Pancreas (tissue), 10 donors: ENCODE data around the gene TNNI2. TPM values are rescaled to one million over a fixed set of nuclear protein-coding genes. Genes with fewer than 3 reads are reported as not detected.
"Not testable (repeated sequence)": the region's sequence is repeated elsewhere in the genome, so short reads cannot be mapped to it uniquely, and the experiment has no call there.

Experiments used
- ATAC-seq, 4 donors: fragments of 200-7000 bp; cut with Tn5 transposase; one replicate each; pipeline versions ENCODE4 v1.8.0 to v1.9.1; 2020; ENCODE audit warnings: mild to moderate bottlenecking in 4 of 4, moderate library complexity in 4 of 4
- DNase-seq, 6 donors: peaks; one replicate each; pipeline ENCODE4 v3.0.0-alpha.2; 2020
- FAIRE-seq: peaks from 2 replicates; lab custom pipeline; 2012; peaks lifted over from hg19 to GRCh38; lab: Jason Lieb, UNC
- H3K27ac ChIP-seq, 4 donors: fragments of 200-600 bp; sonication (generic); 1 replicate in 3 of 4; 2 replicates in 1 of 4; pipeline versions ENCODE4 v1.5.0 to v1.8.0; 2020
- H3K27me3 ChIP-seq, 4 donors: fragments of 200-600 bp; one replicate each; pipeline ENCODE4 v1.8.0; 2021
- H3K36me3 ChIP-seq, 3 donors: fragments of 200-600 bp; sonication (generic) in 1 of 3; one replicate each; pipeline versions ENCODE4 v1.5.0 to v1.8.0; 2020 to 2021
- H3K4me1 ChIP-seq, 3 donors: fragments of 200-600 bp; one replicate each; pipeline ENCODE4 v1.8.0; 2021
- H3K4me3 ChIP-seq, 4 donors: fragments of 200-600 bp; sonication (generic) in 2 of 4; one replicate each; pipeline versions ENCODE4 v1.5.0 to v1.8.0; 2020 to 2021
- H3K9me3 ChIP-seq, 4 donors: fragments of 200-600 bp; one replicate each; pipeline ENCODE4 v1.8.0; 2021
- CTCF ChIP-seq, 4 donors: fragments of 200-600 bp; sonication (generic) in 3 of 4; IDR thresholded peaks; one replicate each; pipeline versions ENCODE4 v1.5.0 to v1.8.0; 2021; ENCODE audit warnings: antibody characterized with exemption in 4 of 4
- WGBS, 2 donors: extraction: QIAGEN DNeasy Blood & Tissue Kit; methylation state at CpG; one replicate each; pipeline ENCODE4 v1.1.7; 2013; 5-methylcytosine and 5-hydroxymethylcytosine counted together
- intact Hi-C, 3 donors: fragments of 100-400 bp; cut with DNase I; formaldehyde crosslinking; loops; one replicate each; pipeline versions ENCODE4 v1.11.1 to v1.14.2; 2022
- polyA plus RNA-seq, 2 donors: library from polyadenylated mRNA; stranded (reverse); fragments of 200-250 nt; gene quantifications; one replicate each; pipeline ENCODE4 v1.2.3, GENCODE V29; 2013
- total RNA-seq, 6 donors: library from RNA; stranded (reverse); fragmentation: NEBNext Ultra II Directional in 4 of 6; extraction: Animal tissue kit (Norgen Biotek cat#: 25700) in 4 of 6; gene quantifications; one replicate each; pipeline versions ENCODE4 v1.2.1 to v1.2.4, GENCODE V29; 2021 to 2023
- donor health status: healthy with polysubstance abuse.
- donor health status: DM: no; HTN: no; CAD: no; lungs with moderate emphysema.
- donor health status: DM: no; HTN: no; CAD: no.
- donor health status: control.
- donor health status: control.
- donor health status: Bipolar disorder and iron deficiency.
- donor health status: DM: yes; HTN: yes; CAD: no.
- donor health status: DM: no; HTN: no; CAD: no.
- donor health status: DM: no; HTN: no; CAD: no.
- donor health status: DM: yes; HTN: yes; CAD: no.

The TNNI2 gene
- total and polyA plus RNA-seq, 8 donors: 2.5 to 57.4 (median 6.6) TPM; not detected in 1

DNA sequence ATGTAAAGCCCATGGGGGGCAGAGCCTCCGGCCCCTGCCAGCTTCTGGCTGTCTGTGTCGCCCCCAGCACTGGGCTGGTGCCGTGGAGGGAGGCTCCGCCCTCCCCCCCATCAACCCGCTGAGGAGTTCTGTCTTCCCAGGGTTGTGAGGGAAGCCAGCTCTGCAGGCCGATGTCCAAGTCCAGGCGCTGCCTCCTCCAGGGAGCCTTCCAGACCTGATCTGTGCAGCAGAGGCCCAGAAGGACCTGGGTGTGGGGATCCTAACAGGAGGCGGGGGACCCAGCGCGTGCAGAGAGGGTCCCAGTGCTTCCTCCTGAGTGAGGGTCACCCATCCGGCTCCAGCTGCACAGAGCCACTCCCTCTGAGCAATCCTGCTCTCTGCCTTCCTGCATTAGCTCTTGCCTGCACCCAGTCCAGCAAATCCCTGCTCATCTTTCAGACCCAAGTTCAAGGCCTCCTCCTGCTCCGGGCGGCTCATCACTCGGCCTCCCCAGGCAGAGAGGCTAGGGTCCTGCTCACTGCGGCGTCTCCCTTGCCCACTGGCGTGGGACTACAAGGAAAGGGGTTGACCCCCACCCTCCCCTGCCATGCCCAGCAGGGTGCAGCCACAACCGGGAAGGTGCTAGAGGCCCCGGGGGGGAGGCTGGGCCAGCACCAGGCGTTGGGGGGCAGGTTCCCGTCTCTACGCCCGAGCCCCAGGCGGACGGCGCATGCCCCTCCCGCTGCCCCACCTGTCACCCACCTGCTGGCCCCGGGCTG is 36.5 kb downstream of the TNNI2 start:
- 75% methylated on average over 25 to 28 of the region's 28 CpGs for WGBS, 2 donors
- no peak overlapping the region for H3K27ac ChIP-seq
- no peak for FAIRE-seq

DNA sequence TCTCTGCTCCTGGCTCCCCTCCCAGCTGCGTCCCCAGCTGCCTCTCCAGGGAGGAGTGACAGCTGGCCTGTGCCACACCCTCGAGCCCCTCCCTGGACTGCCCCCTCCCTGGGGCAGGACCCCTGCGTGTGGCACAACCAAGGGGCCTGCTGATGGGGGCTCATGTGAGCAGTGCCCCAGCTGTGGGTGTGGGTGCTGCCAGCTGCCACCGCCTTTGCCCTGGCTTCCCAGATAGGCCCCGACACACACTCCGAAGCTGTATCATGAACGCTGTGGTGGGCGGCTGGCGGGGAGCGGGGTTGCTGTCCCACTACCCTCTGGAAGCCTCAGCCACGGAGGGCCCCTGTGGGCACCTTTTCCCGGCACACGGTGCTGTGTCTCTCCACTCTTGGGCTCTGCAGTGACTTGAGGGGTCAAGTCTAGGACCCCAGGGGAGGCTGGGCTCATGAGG is 37.1 kb downstream of the TNNI2 start:
- peak in 3 of 6 donors; percentile 4 to 63 (median 29) for DNase-seq
- H3K4me3 ChIP-seq, H3K4me1 ChIP-seq, H3K27ac ChIP-seq, intact Hi-C loops, H3K27me3 ChIP-seq, H3K36me3 ChIP-seq, ATAC-seq, FAIRE-seq, H3K9me3 ChIP-seq: not testable (repeated sequence)
- 74% methylated on average over 12 to 13 of the region's 13 CpGs for WGBS, 2 donors

More for the DNA sequence above, 36.5 kb downstream of the TNNI2 start:
- no peak overlapping the region for H3K4me3 ChIP-seq
- no peaks in the 10 kb centered on the region for H3K36me3 ChIP-seq
- ATAC-seq (no peak), DNase-seq (peak in 4 of 6 donors; percentile 5 to 68 (median 46))
- no peaks in the 10 kb centered on the region for H3K27me3 ChIP-seq
- peaks cover 4 to 9% (median 5%) of the 10 kb centered on the region in 3 donors for H3K4me1 ChIP-seq
- no peak for TF ChIP-seq CTCF (IDR thresholded peaks at IDR 0.05)
- intact Hi-C loops: no loop called here
- no peaks in the 10 kb centered on the region for H3K9me3 ChIP-seq

DNA sequence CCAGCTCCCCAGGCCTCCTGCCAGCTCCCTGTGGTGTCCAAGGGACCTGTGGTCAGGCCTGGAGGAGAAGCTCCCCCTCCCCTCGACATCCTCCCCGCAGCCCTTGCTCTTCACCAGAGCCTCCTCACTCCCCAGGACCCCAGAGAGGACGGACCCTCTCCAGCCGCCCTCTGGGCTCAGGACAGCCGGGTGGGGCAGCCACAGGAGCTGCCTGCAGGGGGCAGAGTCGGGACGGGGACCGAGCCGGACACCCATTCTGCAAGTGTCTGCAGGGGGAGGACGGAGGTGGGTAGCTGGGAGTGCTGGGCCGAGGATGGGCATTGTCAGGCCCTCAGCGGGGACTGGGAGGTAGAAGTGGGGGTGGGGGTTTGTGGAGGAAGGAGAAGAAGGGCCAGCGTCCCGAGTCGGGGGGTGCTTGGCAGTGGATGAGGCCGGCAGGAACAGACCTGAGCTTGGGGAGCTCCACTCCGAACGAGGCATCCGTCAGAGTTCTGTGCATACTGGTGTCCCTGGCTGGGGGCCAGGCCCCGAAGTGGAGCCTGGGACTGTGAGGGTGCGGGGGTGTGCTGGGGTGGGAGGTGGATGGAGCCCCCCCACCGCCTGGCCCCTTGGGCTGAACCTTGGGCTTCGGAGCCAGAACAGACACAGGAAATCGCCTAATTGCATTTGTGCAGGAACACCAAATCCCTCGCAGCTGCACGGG is 37.7 kb downstream of the TNNI2 start:
- WGBS, 2 donors: 42 to 56% methylated on average over 26 of the region's 26 CpGs
- H3K4me3 ChIP-seq: no peak overlapping the region
- H3K27ac ChIP-seq: no peak overlapping the region
- H3K4me1 ChIP-seq: no peaks in the 10 kb centered on the region
- no peaks in the 10 kb centered on the region for H3K27me3 ChIP-seq
- intact Hi-C loops: no loop called here
- FAIRE-seq (no peak), ATAC-seq (peak in 3 of 4 donors; percentile 26 to 55 (median 46)), DNase-seq (peak in 5 of 6 donors; percentile 23 to 87 (median 66))
- H3K36me3 ChIP-seq: no peaks in the 10 kb centered on the region
- H3K9me3 ChIP-seq: no peaks in the 10 kb centered on the region
- TF ChIP-seq CTCF (IDR thresholded peaks at IDR 0.05): peak; percentile 10 to 18 (median 16)

DNA sequence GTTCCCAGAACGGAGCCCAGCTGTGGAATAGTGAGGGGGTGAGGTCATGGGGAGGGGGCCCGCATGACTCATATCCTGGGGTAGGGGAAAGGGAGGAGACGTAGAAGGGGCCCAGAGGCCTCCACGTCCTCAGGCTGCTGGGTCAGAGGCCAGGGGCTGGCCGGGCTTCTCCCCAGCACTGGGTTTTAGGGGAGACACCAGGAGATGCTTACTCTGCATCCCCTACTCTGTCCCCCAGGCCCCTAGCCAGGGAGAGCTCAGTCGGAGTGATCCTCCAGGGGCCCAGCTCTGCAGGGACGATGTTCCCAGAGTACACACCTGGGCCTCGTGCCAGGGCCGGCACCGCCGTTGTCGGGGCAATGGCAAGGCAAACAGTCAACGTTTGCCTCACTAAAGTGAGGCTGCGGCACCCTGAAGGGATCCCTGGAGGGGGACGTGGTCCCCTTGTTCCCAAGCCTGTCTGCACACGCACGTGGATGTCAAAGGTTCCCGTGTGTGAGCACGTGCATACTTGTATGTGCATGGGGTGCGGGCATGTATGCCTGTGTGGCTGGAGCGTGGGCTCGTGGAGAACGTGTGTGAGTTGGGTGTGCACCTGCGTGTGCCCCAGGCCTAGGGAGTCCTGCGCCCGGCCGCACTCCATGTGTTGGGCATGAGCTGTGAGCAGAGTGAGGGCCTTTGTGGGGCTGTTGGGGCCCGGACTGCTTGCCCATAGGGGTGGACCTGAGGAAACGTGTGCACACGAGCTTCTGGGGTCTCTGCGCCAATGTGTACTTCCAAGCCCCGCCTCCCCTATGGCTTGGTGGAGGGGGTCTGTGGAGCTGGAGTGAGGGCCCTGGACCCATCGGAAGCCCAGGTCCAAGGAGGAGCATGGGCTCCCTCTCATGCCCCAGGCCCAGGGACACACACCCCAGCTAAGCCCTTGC is 38.7 kb downstream of the TNNI2 start:
- DNase-seq: peak in 5 of 6 donors; percentile 27 to 89 (median 73)
- FAIRE-seq: no peak
- no peak overlapping the region for H3K4me3 ChIP-seq
- intact Hi-C loops: no loop called here
- no peaks in the 10 kb centered on the region for H3K36me3 ChIP-seq
- no peaks in the 10 kb centered on the region for H3K9me3 ChIP-seq
- H3K27ac ChIP-seq: no peak overlapping the region
- TF ChIP-seq CTCF (IDR thresholded peaks at IDR 0.05): no peak
- ATAC-seq: no peak
- WGBS, 2 donors: 60 to 64% methylated on average over 31 to 33 of the region's 33 CpGs
- no peaks in the 10 kb centered on the region for H3K4me1 ChIP-seq
- no peaks in the 10 kb centered on the region for H3K27me3 ChIP-seq
